Measurements from ENCODE around the gene CDRT4.
"Not testable (repeated sequence)": the region's sequence is repeated elsewhere in the genome, so short reads cannot be mapped to it uniquely, and the experiment has no call there.

Gene CDRT4

DNA sequence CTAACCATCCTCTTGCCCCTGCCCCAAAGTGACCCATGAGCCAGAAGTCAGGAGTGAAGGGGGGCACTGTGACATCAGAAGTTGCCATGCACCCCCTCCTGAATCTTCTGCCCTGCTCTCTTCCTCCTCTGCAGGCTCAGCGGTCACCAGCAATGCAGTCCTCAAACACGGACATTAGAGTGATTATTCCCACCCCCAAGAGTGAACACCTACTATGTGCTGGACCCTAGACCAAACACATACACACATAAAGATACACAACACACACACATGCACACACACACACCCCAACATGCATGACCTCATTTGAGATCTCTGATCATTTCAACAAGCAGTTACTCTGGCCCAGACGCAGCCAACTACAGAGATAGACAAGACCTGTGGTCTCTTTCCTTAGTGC lies at the start of gene CDRT4:
Gene CDRT4 (minus strand): TSS at position 30 of the 400 bp plus-strand sequence. CDS start 27,383 bp downstream, outside the sequence.
- no peak for DNase-seq

DNA sequence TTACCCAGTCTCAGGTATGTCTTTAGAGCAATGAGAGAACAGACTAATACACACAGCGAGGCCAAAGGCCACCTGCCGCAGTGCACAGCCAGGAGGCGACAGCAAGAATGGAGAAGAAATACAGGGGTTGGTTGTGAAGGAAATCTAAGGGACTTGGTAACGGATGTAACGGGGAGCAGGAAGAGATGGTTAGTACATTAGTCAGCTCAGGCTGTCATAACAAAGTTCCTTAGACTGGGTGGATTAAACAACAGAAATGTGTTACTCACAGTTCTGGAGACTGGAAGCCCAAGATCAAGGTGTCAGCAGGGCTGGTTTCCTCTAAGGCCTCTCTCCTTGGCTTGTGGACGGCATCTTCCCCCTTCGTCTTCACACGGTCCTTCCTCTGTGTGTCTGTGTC lies 48.7 kb upstream of the CDRT4 start:
- no peak for DNase-seq

DNA sequence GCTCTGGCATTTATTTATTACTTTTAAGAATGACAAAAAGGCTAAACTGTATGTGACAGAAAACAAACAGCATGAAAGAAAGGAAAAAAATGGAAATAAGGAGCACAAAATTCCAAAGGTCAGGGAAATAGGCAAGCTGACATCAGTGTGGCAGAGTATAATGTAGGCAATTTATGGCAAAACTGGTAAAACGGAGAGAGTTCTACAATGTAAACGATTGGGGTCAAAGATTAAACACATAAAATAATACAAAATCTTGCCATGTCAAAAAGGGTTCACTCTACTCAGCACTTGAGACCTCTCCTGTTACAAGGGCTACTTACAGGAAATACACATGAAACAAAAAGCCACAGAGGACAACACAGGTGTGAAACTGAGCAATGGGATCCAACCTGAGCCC lies 47.0 kb upstream of the CDRT4 start:
- no peak for DNase-seq

DNA sequence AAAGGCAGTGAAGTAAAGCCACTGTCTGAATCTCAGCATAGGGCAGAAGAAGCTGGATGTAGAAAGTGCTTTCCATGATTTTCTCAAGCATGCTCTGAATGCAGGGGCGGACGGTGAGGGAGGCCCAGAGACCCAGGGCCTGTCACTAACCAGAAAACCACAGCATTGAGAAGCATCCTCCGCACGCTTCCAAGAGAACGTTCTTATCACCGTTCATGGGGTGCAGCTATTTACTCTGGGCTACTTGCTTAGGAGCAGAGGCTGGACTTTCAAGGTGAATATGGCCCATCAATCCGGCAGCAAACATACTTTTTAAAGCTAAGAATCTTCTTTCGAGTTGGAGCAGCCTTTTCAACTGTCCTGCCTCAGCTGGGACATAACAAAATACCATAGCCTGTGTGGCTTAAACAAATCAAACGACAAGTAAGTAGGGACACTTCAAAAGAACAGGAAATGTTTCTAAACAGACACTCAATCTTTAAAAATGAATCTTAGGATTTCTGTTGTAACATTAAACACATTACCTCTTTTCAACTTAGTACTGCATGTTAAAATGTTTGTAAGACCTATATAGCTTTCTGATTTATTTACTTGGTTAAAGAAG lies 46.5 kb upstream of the CDRT4 start:
- DNase-seq, result no peak

DNA sequence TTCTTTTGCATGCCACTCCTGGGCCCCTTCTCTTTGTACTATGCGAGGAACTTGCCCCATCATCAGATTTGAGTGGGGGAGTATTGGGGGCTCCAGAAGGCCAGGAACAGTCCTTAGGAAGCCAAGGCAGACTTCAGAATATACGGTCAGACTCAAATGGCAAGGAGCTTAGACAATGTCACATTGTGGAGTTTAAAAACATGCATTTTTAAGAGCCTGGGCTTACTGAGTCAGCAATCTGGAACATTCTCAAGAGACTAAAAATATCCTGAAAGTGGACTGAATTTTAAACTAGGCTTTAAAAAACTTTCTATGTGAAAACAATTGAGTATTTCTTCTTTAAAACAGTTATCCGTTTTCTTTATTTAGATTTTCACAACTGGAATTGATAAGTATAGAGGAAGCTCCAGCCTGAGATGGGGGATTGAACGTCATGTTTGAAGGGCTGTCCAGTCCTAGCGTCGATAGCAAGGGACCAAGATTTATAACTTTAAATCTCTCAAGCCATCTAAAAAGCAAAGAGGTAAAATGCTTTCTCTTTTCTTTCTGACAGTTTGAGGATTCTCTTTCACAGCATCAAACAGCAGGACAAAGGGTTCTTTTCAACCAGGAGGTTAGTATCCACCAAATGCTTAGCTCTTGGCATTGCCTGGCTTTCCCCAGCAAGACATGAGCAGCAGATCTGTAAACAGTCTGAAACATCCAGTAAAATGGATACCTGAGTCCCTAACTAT lies 45.8 kb upstream of the CDRT4 start:
- DNase-seq, result no peak

DNA sequence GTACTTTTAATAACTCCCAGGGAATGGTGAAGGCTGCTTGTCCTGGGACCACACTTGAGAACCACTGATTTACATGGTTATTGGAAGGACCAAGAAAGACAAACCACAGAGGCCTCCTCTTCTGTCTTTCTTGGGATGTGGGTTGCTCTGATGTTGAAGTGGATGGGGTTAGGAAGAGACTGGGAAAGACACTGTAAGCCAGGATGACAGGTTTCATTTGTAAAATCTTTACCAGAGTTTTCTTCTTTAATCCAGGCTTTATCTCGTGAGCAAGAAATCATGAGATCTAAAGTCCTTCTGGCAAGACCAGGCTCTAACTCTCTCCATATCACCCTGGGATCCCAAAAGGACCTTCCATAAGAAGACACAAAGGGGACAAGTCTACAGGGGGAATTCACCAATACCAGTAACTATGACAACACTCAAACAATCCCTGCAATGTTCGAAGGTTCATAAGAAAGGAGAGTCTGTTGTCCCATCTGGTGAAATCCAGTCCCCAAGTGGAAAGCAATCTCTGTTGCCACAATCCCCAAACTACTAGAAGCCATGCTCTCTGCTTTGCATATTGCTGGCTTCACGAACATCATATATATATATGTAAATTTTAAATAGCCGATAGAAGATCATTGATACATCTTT lies 44.8 kb upstream of the CDRT4 start:
- DNase-seq, result no peak

DNA sequence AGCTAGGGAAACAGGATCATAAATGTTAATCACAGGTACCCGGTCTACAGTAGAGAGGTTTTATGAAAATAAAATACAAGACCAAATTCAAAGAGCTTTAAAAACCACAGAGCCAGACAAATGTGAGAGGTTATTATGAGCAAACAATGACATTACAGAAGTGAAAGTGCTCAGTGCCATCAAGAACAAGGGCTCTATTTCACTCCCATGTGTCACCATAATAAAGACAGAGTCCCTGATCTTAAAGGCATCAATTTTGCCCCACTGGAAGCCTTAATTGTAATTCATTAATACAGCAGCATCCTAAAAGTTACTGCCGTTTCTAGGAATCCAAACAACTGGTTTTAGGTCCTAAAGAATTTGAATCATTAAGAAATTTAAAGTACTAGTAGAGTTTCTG lies 43.7 kb upstream of the CDRT4 start:
- DNase-seq, result no peak

DNA sequence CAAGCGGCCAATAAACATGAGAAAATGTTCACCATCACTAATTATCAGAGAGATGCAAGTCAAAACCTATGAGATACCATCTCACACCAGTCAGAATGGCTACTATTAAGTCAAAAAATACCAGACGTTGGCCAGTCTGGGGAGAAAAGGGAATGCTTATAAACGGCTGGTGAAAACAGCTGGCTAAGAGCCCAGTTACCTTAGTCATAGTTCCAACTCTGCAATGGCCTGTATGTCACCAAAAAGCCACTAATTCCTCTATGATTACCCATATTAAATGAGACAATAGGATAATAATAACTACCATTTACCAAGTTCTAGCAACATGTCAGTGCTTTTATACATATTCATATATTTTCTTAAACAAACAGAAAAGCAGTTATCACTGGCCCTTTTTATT lies 42.9 kb upstream of the CDRT4 start:
- no peak for DNase-seq

DNA sequence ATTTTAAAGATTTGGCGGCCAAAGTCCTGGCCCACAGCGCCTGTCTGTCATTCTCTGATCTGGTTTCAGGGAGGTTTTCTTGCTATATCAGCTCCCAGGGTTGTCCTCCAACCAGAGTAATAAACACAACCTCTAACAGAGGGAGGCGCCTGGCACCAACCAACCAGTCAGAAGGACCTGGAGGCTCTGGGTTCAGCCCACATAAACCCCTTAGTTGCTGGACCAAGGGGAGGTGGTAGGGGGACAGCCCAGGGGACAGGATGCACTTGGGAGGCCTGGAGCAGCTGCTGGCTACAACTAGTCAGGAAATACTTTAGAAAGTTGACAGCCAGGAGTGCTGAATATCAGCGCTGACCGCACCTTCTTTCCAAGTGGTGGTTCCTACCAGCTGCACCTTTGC lies 41.7 kb upstream of the CDRT4 start:
- no peak for DNase-seq

DNA sequence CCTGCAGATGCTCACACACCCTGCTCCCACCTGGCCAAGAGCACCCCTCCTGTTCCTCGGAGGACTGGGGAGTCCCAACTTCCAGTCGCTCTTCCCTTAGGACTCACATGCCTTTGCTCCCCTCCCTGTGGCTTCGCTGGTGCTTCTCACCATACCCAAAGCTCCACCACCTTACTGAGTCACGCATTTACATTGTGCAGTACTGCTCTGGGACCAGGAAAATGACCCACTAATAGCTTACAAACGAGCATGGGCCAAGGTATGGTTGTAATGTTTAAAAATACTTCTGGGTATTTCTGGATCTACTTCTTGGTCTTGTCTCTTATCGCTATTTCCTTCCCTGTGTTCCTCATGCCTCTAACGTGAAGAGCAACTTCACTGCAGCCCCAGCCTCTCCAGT lies 41.0 kb upstream of the CDRT4 start:
- no peak for DNase-seq

DNA sequence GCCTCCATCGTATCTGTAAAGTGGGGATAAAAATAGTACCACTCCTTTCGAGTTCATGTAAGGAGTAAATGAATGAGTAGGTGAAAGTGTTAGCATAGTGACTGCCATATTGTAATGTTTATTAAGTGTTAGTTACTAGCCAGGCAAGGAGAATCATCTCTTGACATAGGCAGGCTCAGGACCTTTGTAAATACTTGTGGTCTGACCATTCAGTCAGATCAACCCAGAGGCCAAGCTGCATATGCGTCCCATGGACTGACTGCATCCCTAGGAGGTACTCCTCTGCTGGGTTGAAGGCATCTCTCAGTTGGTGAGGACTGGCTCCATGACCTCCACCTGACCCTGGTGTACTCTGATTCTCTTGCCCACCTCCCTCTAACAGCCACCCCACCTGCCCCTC lies 40.5 kb upstream of the CDRT4 start:
- no peak for DNase-seq

DNA sequence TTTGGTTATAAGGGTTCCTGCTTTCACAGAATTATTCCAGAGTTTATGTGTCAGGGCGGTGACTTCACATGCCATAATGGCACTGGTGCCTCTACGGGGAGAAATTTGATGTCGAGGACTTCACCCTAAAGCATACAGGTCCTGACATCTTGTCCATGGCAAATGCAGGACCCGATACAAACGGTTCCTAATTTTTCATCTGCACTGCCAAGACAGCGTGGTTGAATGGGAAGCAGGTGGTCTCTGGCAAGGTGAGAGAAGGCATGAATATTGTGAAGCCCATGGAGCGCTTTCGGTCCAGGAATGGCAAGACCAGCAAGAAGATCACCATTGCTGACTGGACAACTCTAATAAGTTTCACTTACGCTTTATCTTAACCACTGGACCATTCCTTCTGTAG lies 39.6 kb upstream of the CDRT4 start:
- no peak for DNase-seq

DNA sequence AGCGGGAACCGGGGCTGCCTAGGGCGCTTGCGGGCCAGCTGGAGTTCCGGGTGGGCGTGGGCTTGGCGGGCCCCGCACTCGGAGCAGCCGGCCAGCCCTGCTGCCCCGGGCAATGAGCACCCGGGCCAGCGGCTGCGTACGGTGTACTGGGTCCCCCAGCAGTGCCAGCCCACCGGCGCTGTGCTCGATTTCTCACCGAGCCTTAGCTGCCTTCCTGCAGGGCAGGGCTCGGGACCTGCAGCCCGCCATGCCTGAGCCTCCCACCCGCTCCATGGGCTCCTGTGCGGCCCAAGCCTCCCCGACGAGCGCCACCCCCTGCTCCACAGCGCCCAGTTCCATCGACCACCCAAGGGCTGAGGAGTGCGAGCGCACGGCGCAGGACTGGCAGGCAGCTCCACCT lies 38.3 kb upstream of the CDRT4 start:
- not testable (repeated sequence) for DNase-seq

DNA sequence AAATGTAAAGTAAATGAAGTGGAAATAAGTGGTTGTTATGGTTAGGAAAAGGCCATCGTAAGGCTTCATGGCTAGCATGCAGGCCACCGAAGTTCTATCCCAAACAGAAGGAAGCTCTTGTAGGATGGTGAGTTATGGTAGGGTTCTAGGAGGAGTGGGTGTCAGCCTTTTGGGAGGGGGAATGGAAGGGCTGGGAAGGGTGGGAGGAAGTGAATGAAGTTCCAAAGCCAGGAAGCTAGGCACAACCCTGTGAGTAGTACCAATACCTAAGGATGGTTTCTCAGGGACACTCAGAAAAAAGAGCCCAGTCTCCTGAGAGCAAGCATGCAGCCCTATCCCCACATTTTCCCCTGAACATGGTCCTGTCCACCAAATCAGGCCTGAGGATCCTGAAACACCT lies 36.3 kb upstream of the CDRT4 start:
- DNase-seq, result no peak

DNA sequence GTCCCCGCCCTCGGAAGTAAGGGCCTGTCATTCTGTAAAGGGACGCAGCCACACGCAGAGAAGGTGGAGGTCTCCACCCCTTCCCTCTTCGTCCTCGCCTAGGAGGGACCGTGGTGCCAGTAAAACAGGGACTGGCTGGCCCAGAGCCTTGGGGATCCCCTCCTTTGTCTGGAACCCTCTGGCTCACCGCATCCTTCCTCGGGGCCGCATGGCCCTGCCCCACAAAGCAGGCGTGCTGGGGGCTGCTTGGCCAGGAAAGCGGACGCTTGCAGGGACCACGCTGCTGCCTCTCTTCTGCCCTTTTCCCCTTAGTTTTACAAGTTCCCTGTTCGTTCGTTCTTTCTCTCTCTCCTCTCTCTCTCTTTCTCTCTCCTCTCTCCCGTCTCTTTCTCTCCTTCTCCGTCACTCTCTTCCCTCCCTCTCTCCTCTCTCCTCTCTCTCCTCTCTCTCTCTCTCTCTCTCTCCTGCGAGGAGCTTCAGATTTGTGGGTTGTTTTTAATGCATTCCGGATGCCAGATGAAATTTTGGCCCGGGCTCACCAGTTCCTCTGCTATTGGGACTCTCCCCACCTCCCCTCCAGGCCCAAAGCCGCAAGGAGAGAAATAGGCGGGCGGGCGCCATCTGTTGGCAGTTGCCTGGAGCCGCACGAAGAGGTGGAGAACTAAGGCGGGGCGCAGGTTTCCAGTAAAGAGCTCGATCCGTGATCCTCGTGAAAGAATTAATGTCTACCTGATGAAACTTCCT lies 35.1 kb upstream of the CDRT4 start:
- DNase-seq, result no peak

DNA sequence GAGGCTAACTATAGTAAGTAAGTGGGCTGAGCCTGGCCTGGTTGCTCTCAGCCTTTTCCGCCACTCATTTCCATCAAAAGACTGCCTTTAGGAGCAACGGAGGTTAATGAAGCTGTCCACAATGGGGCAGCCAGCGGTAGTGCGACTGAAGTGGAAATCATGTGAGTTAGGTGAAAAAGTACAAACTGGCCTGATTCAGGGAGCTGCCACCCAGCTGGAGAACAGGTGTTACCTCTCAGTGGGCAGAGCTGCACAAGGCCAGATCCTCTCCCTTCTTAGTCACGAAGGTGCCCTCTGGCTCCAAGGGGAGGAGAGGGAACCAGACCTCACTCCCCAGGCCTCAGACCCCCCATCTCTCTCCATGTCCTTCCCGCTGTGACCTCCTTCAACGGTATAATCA lies 34.4 kb upstream of the CDRT4 start:
- DNase-seq, result no peak

DNA sequence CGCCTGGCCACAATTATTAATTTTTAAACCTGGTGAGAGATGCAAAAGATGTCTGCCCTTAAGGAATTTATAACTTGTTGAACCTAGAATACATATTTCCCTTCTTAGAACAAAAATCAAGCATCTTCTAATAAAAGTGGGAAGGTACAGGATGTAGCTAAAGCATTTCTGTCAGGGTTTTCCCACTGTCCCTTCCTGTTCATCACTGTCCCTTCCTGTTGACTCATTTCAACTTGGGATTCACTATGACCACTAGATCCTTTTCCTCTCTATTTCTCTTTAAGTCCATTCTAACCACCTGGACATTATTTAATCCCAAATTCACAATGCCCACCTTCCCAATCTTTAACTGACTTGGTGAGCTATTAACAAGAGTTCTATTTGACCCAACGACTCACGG lies 33.9 kb upstream of the CDRT4 start:
- no peak for DNase-seq

DNA sequence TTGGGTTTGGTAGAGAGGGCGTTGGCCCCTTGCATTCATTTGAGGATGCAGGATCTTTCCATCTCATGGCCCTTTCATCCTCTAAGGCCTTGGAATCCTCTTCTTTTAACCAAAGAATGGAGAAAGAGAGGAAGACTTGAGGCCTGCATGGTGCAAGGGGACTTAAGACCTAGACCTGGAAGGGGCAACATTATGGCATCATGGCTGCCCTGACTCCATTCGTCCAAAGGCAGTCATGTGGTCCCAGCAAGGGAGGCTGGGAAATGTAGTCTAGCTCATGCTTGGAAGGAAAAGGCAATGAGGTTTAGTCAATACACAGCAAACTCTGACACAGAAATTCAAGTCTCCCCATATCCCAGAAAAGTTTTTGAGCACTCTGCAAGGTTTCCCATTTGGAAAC lies 30.7 kb upstream of the CDRT4 start:
- DNase-seq, result no peak

DNA sequence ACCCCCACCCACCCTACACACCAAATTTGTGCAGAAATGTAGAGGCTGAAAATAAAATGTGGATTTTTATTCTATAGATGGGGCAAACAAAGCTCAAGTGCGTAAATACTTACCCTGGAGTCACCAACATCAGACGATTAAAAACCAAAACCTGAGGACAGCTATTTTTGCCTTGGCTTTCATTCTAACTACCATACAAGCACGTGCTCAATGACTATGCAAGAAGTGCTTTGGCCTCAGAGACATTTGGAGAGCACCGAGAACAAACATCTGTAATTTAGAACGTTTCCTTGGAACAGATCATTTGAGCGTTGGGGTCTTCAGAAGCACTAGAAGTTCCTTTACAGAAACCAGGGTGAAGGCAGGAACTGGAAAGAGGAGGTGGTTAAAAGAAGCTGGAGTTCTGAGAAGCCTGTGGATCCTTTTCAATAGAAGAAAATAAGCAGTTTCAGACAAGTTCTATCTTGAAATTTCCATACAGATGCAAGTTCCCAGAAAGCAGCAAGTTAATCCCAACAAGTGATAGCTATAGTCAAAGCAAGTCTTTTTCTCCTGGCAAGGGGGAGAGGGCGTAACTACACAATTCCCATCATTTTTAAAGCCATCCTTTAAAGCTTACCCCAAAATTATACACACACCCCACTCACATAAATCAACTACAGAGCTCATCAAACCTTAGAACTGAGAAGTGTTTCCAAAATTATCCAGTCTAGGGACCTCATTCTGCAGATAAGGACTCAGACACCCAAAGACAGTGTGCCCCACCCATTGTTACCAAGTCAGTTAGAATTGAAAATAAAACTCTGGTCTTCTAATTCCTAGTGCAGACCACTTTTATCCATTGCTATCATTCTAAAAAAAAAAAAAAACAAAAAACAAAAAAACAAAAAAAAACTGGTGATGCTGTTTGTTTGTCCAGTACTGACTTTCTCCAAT lies 29.6 kb upstream of the CDRT4 start:
- no peak for DNase-seq

DNA sequence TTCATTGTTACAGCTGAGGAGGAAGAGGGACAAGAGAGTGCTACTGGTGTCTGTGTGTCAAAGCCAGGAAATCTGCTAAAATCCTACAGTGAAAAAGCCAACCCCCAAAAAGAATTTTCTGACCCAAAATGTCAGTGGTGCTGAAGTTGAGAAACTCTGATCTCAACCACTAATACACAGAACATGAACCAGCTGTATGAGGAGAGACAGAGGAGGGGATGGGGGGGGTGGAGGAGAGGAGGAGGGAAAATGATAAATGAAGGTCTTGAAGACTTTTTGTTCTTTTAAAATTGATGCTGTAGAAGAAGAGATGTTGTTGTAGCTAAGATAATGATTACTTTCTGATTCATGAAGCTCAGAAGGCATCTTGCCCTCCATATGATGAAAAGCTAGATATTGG lies 27.4 kb upstream of the CDRT4 start:
- no peak for DNase-seq

DNA sequence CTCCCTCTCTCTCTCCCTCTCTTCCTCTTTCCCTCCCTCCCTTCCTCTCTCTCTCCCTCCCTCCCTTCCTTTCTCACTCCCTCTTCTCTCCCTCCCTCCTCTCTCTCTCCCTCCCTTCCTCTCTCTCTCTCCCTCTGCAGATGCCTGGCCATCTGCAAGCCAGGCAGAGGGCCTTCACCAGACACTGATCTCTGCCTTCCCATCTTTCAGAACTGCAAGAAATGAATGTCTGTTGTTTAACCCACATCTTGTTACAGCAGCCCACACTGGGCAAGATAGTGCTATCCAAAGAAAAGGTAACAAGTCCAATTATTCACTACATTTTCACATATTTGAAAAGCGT lies 26.2 kb upstream of the CDRT4 start:
- no peak for DNase-seq

DNA sequence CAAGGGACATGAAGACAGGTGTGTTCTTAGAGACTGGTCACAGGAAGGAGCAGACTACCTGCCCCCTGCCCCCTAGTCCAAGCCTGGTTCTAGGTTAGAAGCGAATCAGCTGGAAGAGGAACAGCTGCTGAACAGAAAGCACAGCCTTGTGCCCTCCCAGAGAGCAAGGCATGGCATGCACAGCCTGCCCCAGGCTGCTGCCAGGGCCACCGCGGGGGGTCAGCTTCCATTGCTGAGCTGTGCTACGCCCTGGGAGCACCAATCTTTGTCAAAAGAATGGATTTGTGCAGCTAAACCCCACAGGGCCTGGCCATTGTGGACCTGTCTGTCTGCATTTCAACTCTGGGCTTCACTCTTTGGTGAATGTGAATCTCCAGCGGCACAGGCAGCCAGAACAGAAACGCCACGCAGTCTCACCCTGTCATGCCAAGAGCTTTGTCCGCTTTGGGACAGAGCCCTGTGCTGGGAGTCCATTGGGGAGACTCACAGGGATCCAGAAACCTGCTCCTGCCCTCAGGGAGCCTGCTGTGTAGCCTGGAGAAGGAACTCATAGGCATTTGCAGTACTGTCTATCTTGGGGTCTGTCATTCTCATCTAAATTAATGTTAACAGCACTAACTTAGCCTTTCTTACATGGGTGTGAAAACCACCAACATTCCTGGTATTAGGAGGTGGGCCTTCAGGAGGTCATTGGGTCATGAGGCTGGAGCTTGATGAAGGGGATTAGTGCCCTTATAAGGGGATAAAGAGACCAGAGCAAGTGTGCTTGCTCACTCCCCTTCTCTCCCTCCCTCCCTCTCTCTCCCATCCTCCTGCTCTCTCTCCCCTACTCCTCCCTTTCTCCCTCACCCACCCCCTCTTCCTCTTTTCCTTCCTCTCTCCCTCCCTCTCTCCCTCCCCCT lies 25.6 kb upstream of the CDRT4 start:
- DNase-seq, result no peak

Data from NCI-H526 treated with DMSO at 0.1 percent for 48 hours (cell line).